ENCODE measurements around the gene MOV10. TPM values are rescaled to one million over a fixed set of nuclear protein-coding genes. Genes with fewer than 3 reads are reported as not detected.

MOV10 gene
- total and polyA plus RNA-seq, 10 of the 15 experiments (the other 5 are each of a cell fraction or from before 2014, with no cell fraction given): 21.0 to 80.3 (median 49.8) TPM

DNA sequence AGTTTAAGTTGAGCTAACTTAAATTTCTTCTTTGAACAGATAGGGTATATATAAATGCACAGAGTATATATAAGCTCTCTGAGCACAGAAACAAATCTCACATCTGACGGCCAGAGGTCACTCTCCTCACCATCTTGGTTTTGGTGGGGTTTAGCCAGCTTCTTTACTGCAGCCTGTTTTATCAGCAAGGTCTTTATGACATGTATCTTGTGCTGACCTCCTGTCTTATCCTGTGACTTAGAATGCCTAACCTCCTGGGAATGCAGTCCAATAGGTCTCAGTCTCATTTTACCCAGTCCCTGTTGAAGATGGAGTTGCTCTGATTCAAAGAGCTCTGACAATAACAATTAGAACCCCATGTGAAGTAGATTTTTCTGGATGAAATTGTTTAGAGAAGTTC lies 1.6 kb upstream of the MOV10 start:
- Histone ChIP-seq H3K27ac (ENCODE audit: control insufficient read depth, insufficient read depth) (no peak overlapping the region), H3K27me3 (replicated peaks in 1 of 2; ENCODE audit: control insufficient read depth in 2 of 2, insufficient read depth in 2 of 2, low read length in 1 of 2) (no peaks in the 10 kb centered on the region), H4K20me1 (ENCODE audit: control insufficient read depth, insufficient read depth) (no peaks in the 10 kb centered on the region), H3K9me3 (replicated peaks; ENCODE audit: control insufficient read depth, insufficient read depth, low read length) (no peaks in the 10 kb centered on the region), H3K36me3 (ENCODE audit: control insufficient read depth in 2 of 2, insufficient read depth in 2 of 2, low read length in 1 of 2) (peaks cover 0 to 9% of the 10 kb centered on the region in 2 experiments; a peak in 1 of 4 replicates), H3K4me2 (ENCODE audit: control insufficient read depth, insufficient read depth) (no peak overlapping the region), H2AFZ (ENCODE audit: control insufficient read depth, low read depth, low read length) (no peak overlapping the region), H3K79me2 (ENCODE audit: control insufficient read depth, insufficient read depth, low read length) (peaks cover 17% of the 10 kb centered on the region), H3K9ac (ENCODE audit: control insufficient read depth, insufficient read depth, low read length) (no peak overlapping the region), H3K4me1 (ENCODE audit: control insufficient read depth, insufficient read depth, low read length) (peaks cover 9% of the 10 kb centered on the region), H3K4me3 (no peak overlapping the region)
- no peak for DNase-seq (ENCODE audit: low read depth, low spot score)
- in situ Hi-C loops (cut with MboI): no loop called here
- no peak for ATAC-seq
- ChIA-PET RAD21 (ENCODE audit: unreplicated experiment) (interaction anchor here (0.9 to 4.8 kb wide), 9 partner anchors 15 to 171 kb away, joined by 3 to 42 read pairs (median 7); partner anchors contain the start of genes CAPZA1 and ST7L), CTCF (interaction anchor here (0.7 to 6.2 kb wide), 15 partner anchors 8 to 281 kb away, joined by 3 to 33 read pairs (median 5); partner anchors contain the start of genes PPM1J and RHOC), SMC1A (ENCODE audit: uncharacterized antibody, unreplicated experiment) (interaction anchor here (0.7 to 3.9 kb wide), 12 partner anchors 9 to 282 kb away, joined by 3 to 28 read pairs (median 8); no protein-coding TSS in a partner anchor), POLR2A (interaction anchor here (0.6 kb wide), 1 partner anchor 37 kb away, joined by 3 read pairs; no protein-coding TSS in a partner anchor)
- 95% methylated on average over 1 of the region's 1 CpG for WGBS (ENCODE audit: insufficient coverage, insufficient replicate concordance, low lambda C conversion rate, missing lambda C conversion rate)
- FAIRE-seq: no peak
- intact Hi-C loops (cut with micrococcal nuclease; ENCODE audit: unreplicated experiment): no loop called here
- BruUV-seq (replicated peaks): no TSS peak
- TF ChIP-seq CHD1 (IDR thresholded peaks at IDR 0.05; ENCODE audit: low read depth, low read length) (no peak), POLR2AphosphoS5 (IDR thresholded peaks at IDR 0.05; ENCODE audit: low read length) (no peak), CEBPB (IDR thresholded peaks at IDR 0.05; ENCODE audit: borderline replicate concordance in 1 of 2, low read depth in 2 of 2, low read length in 2 of 2) (no peak), LARP7 (IDR thresholded peaks at IDR 0.05) (no peak), NFXL1 (IDR thresholded peaks at IDR 0.05; ENCODE audit: borderline replicate concordance) (no peak), SUPT20H (IDR thresholded peaks at IDR 0.05; ENCODE audit: borderline replicate concordance, control insufficient read depth, low read depth, low read length) (no peak), TCF3 (IDR thresholded peaks at IDR 0.05; ENCODE audit: borderline replicate concordance, insufficient read depth, low read depth, low read length) (no peak), NFIC (IDR thresholded peaks at IDR 0.05; ENCODE audit: low read depth, low read length) (no peak), HDAC2 (IDR thresholded peaks at IDR 0.05) (no peak), NR2C1 (IDR thresholded peaks at IDR 0.05) (no peak), FOXK2 (IDR thresholded peaks at IDR 0.05) (no peak)
- TF ChIP-seq, protein P1, sequence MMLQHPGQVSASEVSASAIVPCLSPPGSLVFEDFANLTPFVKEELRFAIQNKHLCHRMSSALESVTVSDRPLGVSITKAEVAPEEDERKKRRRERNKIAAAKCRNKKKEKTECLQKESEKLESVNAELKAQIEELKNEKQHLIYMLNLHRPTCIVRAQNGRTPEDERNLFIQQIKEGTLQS (IDR thresholded peaks at IDR 0.05; ENCODE audit: borderline replicate concordance, extremely low read depth, low read depth, low read length): no peak
- TF ChIP-seq, protein P2, sequence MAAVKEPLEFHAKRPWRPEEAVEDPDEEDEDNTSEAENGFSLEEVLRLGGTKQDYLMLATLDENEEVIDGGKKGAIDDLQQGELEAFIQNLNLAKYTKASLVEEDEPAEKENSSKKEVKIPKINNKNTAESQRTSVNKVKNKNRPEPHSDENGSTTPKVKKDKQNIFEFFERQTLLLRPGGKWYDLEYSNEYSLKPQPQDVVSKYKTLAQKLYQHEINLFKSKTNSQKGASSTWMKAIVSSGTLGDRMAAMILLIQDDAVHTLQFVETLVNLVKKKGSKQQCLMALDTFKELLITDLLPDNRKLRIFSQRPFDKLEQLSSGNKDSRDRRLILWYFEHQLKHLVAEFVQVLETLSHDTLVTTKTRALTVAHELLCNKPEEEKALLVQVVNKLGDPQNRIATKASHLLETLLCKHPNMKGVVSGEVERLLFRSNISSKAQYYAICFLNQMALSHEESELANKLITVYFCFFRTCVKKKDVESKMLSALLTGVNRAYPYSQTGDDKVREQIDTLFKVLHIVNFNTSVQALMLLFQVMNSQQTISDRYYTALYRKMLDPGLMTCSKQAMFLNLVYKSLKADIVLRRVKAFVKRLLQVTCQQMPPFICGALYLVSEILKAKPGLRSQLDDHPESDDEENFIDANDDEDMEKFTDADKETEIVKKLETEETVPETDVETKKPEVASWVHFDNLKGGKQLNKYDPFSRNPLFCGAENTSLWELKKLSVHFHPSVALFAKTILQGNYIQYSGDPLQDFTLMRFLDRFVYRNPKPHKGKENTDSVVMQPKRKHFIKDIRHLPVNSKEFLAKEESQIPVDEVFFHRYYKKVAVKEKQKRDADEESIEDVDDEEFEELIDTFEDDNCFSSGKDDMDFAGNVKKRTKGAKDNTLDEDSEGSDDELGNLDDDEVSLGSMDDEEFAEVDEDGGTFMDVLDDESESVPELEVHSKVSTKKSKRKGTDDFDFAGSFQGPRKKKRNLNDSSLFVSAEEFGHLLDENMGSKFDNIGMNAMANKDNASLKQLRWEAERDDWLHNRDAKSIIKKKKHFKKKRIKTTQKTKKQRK (IDR thresholded peaks at IDR 0.05; ENCODE audit: low read depth, low read length): no peak
- TF ChIP-seq, protein P3, sequence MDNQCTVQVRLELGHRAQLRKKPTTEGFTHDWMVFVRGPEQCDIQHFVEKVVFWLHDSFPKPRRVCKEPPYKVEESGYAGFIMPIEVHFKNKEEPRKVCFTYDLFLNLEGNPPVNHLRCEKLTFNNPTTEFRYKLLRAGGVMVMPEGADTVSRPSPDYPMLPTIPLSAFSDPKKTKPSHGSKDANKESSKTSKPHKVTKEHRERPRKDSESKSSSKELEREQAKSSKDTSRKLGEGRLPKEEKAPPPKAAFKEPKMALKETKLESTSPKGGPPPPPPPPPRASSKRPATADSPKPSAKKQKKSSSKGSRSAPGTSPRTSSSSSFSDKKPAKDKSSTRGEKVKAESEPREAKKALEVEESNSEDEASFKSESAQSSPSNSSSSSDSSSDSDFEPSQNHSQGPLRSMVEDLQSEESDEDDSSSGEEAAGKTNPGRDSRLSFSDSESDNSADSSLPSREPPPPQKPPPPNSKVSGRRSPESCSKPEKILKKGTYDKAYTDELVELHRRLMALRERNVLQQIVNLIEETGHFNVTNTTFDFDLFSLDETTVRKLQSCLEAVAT (IDR thresholded peaks at IDR 0.05): no peak
- TF ChIP-seq, protein P4, sequence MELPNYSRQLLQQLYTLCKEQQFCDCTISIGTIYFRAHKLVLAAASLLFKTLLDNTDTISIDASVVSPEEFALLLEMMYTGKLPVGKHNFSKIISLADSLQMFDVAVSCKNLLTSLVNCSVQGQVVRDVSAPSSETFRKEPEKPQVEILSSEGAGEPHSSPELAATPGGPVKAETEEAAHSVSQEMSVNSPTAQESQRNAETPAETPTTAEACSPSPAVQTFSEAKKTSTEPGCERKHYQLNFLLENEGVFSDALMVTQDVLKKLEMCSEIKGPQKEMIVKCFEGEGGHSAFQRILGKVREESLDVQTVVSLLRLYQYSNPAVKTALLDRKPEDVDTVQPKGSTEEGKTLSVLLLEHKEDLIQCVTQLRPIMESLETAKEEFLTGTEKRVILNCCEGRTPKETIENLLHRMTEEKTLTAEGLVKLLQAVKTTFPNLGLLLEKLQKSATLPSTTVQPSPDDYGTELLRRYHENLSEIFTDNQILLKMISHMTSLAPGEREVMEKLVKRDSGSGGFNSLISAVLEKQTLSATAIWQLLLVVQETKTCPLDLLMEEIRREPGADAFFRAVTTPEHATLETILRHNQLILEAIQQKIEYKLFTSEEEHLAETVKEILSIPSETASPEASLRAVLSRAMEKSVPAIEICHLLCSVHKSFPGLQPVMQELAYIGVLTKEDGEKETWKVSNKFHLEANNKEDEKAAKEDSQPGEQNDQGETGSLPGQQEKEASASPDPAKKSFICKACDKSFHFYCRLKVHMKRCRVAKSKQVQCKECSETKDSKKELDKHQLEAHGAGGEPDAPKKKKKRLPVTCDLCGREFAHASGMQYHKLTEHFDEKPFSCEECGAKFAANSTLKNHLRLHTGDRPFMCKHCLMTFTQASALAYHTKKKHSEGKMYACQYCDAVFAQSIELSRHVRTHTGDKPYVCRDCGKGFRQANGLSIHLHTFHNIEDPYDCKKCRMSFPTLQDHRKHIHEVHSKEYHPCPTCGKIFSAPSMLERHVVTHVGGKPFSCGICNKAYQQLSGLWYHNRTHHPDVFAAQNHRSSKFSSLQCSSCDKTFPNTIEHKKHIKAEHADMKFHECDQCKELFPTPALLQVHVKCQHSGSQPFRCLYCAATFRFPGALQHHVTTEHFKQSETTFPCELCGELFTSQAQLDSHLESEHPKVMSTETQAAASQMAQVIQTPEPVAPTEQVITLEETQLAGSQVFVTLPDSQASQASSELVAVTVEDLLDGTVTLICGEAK (IDR thresholded peaks at IDR 0.05; ENCODE audit: borderline replicate concordance): no peak

All from GM12878 (cell line).